HG03460 (cell line): ENCODE measurements around the gene WDFY1.

Experiments used
- ATAC-seq: cut with Tn5 transposase; IDR thresholded peaks from one replicate; pipeline ENCODE4 v1.9.1; 2021; ENCODE audit not compliant: unreplicated experiment

The WDFY1 gene

DNA sequence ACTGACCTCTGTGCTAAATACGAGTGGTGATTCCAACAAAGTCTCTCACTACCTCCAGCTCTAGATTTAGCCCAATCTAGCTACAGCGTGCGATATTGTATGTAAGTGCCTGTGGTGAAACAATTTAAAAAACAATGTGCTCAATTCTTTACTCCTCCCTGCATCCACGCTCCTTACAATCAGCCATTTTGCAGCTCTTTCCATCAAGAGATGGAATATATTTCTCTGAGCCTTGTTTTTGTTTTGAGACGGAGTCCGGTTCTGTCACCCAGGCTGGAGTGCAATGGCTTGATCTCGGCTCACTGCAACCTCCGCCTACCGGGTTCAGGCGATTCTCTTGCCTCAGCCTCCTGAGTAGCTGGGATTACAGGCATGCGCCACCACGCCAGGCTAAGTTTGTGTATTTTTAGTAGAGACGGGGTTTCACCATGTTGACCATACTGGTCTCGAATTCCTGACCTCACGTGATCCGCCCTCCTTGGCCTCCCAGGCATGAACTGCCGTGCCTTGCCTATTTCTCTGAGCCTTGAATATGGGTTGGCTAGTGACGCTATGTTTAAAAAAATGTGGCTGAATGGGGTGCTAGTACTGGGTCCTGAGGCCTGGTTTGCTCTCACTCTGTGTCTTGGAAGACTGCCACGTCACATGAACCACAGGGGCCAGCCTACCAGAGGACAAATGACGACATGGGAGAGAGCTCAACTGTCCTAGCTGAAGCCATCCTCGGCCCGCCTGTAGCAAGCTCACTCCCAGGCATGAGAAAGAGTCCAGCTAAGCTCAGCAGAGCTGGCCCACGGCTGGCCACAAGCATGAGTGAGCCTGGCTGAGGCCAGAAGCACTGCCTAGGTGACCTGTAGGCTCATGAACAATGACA lies 14.8 kb downstream of the WDFY1 start:
- no peak for ATAC-seq

DNA sequence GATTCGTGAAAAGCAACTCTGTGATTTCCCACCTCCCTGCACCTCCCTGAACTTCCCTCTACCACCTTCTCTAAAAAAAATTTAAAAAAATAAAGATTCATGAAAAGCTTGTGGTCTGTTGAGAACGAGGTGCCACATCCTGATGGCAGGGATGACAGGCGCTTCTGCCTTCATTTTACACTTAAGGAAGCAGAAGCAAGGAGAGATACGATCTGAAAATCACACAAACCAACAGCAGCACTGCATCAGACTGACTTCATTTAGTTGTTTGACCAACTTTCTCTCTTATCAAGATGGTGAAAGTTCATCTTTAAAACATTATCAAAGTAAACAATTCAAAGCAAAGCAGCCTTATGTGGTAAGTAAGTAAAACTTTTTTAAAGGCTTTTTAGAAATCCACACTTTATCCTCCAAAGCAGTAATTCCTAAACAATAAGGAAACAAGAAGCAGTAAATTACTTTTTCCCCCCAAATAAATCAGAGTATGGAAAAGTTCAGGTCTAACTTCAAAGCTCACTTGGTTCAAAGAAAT lies 15.5 kb downstream of the WDFY1 start:
- no peak for ATAC-seq

DNA sequence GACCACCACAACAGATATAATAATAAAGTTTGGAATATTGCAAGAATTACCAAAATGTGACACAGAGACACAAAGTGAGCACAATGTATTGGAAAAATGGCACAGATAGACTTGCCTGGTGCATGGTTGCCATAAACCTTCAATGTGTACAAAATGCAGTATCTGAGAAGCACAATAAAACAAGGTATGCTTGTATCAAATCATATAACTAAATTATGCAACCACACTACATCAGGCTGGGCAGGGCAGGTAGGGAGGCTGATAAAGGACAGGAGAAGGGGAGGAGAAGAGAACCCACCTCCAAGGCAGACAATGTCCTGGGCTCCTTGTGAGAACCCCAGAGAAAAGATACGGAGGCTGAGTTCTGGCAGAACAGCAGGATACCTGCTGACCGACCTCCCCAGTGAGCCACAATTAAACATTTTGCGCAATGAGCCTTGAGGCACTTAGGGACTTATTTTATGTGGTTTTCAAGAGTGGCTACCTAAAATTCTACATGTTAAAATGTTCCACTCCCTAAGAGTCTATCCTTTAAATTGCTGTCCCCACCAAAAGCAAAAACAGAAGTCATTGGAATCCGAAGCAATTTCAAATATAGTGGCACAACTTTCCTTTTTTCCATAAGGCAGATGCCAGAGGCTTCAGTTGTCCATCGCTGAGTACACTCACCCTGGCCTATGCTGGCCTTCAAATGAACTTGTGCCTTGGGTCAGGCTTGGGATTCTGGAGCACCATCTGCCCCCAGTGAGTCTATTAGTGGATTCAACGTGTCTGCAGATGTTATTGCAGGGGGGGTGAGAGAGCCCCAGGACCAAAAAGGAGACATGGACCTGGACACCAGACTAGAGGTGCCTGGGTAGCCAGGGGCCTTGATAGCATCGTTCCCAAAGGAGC lies 16.8 kb downstream of the WDFY1 start:
- no peak for ATAC-seq

DNA sequence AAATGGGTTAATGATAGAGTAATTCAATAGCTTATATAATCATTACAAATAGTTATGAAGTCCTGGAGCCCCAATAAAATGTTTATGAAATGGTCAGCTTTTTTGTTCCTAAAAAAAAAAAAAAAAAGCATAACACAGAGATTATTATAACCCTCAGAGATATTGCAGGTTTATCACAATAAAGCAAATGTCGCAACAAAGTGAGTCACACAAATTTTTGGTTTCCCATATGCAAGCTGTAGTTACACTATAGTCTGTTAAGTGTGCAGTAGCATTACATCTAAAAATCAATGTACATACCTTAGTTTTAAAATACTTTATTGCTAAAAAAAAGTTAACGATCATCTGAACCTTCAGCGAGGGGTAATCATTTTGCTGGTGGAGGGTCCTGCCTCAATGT lies 20.0 kb downstream of the WDFY1 start:
- ATAC-seq: no peak

DNA sequence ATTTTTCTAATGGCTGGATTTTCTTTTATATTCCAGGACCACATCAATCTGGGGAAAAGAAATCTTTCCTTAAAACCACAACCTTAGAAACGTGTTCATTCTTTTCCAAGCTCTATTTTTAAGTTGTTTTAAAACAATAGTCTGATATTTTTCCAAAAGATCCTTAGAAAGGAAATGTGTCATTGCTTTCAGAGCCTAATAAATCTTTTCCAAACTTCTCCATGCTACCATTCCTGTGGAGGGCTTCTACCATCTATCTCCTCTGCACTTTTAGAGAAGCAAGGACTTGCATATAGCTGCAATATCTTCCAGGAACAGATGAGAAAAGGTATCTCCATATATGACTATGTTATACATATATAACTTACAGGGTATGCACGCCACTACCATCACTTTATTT lies 21.2 kb downstream of the WDFY1 start:
- ATAC-seq: no peak

DNA sequence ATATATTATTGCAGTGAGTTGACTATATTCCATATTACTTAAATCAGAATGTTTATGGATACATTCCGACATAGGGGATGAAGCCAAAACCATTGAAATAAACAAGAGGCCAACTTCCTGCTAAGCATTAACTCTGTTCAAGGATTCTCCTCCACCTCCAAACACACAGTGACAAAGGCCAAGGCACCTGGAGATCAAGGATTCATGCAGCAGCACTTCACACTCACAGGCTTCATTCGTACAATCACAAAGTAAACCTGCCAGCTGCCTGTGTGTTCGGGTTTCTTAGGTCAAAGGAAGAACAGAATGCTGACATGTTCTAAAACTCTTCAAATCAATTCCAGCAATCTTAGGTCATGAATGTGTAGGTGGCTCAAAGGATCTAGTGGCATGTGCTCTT lies 22.8 kb downstream of the WDFY1 start:
- no peak for ATAC-seq

DNA sequence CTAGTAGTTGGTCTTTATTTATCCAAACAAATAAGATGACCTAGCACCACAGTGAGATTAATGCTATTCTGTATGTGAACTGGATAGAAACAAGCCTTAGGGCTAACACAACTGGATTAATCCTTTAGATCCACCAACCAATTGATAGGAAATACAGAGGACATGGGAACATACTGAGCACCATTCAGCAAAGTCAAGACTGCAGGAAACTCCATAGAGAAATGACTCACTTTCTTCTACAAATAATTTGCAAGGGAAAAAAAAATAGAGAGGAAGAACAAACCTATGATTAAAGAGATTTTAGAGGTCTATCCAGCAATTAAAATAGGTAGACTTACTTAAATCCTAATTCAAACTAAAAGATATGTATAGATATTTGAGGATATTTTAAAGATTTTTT lies 23.9 kb downstream of the WDFY1 start:
- ATAC-seq: no peak

DNA sequence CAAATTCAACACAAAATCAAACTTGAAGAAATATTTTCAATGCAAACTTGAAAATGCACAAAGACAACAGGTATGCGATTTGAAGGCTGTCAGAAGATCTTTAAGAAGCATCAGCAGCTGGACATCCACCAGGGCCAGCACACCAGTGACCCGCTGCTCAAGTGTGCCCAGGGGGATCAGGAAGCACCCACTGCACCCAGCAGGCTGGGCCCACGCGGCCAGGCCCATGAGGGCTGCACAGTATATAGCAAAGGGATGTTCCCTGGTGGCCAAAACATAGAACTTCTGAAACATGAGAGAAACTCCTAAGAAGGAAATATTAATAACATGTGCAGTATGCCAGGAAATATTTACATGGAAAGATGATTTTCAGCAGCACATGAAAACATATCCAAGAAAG lies 25.0 kb downstream of the WDFY1 start:
- no peak for ATAC-seq

DNA sequence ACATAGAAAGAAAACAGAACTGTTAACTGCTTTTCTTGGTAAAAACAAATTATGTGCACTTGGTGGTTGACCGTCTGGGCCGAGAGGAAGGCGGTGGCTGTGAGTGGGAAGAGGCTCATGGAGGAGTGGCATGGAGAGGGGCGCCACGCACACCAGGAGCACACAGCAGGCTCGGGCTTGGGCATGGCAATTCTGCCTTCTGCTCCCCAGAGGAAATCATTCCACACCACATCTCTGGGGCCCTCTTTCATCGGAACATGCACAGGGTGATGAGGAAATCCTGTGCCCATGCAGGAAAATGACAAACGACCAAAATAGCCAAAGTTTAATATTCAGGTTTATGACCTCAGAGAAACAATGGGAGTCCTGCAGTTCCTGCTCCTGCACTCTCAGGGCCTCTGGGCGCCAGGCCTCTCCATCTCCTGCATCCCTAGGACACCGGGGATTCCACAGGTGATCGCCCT lies 26.4 kb downstream of the WDFY1 start:
- no peak for ATAC-seq

DNA sequence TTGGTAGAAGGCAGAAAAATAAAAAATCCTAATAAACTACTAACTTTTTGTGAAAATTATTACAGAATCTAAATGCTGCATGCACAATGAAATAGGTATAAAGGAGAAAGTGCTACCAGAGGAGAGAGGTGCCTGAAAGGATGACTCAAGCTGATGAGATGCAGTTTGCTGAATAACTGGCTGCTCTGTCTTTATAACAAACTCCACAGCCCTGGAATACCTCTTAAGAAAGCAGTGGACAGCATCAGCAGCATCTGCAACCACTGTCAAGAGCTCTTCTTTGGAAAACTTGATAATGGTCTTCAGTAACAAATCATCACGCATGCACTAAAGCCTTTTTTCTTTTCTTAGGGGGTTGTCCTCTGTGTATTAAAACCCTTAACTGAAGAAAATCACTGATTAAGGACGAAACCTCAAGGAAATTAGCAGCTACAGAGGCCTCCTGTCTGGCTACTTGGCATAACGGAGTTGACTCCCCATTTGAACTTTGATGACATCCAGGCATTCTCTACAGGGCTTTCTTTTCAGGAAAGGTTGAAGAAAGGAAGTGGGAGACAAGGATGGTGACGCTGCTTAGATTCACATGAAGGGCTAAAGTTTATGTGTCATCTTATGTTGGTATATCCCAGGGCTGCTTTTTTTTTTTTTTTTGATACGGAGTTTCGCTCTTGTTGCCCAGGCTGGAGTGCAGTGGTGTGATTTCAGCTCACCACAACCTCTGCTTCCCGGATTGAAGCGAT lies 28.8 kb downstream of the WDFY1 start:
- ATAC-seq: no peak

DNA sequence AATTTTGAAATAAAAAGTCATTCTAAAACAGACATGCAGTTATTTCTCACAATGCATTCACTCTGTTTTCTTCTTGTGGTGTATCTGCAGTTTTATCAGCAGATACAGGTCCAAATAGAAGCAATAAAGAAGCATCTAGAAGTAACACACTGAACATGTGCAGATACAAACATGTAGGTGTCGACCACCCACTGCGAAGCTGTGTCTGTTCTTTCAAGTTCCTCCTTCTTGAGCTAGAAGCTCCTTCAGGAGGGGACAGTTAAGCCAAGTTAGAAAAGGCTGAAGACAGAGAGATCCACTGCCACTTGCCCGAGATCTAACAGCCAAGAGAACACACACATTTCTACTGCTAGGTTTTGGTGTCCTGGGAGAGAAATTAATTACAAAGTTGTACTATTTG lies 30.1 kb downstream of the WDFY1 start:
- ATAC-seq: no peak

DNA sequence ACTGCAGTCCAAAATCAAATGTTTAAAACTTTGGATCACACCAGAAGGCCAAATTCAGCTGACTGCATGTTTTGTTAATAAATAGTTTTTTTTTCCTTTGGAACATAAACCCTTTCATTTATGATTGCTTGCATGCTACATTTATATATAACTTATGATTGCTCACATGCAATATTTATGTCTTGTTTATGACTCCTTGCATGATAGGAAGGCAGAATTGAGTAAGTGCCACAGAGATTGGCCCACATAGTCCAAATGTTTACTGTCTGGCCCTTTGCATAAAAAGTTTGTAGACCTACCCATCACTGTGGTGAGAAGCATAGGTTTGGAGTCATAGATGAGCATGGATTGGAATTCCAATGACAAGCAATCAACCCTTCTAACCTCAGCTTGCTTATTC lies 30.8 kb downstream of the WDFY1 start:
- no peak for ATAC-seq

DNA sequence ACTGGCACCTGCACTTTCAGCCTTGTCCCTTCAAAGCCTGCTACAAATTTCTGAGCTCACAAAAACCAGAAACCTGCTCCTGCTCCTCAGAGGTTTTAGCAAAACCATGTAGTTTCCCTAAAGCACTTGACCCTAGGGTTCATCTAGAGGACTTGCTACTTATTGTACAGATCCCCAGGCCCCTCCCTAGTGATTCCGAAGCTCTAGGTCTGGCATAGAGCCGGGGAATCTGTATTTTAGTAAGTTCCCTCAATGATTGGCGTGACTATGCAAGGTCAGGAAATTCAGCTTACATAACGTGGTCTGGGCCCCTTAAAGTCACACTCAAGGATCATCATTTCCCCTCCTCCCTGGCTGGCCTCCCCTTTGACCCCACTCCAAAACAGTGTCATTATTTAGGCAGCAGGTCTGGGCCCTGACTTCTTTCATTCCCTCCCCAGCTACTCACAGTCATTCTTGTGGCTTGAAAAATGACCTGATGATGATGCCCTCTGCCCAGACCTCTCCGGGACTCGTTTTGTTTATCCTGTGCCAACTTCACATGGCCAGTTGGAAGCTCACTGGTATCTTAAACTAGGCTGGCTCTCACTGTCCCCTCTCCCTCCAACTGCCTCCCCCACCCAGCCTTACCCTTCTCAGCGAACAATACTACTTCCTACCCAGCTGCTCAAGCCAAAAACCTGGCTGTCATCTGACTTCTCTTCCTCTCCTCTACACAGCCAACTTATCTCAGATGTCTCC lies 36.0 kb downstream of the WDFY1 start:
- no peak for ATAC-seq

DNA sequence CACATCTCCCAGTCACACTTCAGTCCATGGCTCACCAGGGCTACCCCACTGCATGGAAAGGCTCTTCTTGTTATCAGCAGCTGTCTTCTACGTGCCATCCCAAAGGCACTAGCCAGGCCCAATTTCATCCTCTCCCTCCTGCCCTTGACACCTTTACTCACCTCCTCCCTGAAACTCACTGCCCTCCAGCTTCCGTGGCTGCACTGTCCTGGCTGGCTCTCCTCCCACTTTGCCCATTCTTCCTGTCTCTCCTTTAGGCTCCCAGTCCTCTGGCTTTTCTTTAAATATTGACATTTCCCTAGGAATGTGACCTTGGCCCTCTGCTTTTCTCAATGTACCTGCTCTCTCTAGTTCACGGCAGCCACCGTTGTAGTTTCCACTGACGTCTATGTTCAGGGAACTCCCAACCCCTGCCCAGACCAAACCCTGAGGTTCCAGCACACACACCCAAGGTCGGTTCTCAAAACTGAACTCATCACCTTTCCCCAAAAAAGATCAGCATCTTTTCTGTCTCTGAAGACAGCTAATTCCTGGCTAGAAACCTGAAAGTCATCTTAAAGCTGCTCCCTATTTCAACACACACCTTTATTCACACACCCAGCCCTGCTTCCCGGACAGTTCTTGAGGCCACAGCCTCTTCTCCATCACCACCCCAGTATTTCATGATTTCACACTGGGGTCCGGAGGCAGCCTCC lies 36.7 kb downstream of the WDFY1 start:
- no peak for ATAC-seq

DNA sequence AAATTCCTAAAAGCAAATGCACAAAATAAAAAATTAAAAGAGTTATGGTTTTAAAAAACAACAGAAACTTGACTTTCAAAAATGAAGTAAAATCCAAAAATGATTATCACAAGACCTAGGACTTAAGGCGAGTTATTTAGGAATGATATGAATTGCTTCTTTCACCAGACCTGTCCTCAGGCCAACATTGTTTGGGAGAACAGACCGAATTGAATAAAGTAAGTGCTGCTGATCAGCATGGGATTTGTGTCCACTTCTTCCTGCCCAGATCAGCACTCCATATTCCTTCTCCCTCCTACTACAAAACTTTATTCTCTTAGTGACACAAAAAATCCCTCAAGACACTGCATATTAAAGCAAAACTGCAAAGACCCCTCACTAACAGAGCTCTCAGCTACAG lies 39.1 kb downstream of the WDFY1 start:
- no peak for ATAC-seq

DNA sequence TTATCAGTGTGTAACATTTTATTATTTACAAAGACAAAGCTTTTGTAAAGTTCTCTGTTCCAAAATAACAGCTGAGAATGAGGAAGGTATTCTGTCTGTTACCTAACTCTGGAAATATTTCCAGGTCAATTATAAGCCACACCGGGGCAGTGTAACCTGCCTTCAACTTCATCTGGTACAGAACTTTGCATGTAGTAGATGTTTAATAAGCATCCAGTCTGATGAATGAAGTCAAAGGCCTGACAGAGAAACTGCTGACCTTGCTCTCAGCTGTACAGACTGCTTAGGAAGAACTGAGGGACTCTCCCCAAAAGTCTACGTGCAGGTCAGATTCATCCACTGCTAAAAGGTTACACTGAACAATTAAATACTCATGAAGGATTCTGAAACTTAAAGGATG lies 43.3 kb downstream of the WDFY1 start:
- ATAC-seq: no peak

DNA sequence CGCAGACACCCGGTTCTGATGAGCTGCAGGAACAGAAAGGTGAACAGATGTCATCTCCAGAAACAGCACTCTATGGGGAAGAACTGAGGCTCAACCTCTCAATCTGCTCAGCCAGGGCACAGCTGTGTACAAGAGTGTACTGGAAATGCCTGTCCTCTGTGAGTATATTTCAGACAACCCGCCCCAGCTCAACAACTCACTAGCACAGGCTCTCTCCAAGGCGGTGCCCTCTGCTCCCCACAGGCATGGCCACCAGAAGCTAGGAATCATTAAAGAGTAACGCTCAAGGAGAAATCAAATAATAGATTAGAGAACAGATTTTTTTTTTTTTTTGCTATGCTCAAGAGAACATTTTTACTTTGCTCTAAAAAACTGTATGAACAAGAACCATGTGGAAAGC lies 43.8 kb downstream of the WDFY1 start:
- ATAC-seq: no peak

DNA sequence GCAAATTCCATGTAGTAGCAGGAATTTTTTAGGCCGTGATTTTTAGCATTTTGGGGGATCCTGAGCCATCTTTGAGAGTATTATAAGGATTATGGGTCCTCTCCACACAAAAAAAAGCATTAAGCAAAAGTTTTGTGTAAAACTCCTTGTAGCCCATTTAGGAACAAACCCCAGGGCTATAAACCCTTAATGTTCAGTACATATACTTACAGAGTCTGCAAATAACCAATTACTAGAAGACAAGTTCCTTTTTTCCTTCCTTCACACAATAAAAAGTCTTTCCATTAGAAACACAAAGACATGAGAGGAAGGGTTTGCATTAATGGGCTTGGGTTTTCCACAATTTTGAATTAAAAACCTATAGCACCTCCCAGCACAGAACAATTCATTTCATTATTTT lies 44.6 kb downstream of the WDFY1 start:
- ATAC-seq: no peak

DNA sequence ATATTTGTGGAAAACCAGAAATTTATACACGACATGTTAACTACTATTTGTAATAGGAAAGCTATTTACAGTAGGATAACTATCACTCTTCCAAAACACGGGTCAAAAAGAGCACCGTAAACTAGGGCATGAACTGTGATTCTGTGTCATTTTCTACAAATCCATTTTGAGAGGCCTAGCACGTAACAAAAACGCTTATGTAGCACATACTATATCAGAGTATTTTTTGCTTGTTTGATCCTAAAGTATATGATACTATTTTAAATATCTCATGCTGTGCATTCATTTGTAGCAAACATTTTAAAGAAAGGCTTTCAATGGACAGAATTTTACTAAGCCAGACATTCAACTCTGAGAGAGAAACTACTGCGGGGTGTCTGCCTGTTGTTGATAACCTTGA lies 45.1 kb downstream of the WDFY1 start:
- ATAC-seq: no peak
